GM19463 (cell line): Measurements from ENCODE around the gene SAMD4A.
A peak's percentile ranks its signal among the peaks of the same experiment; 100 is the strongest.

Experiments used
- ATAC-seq: cut with Tn5 transposase; IDR thresholded peaks from one replicate; pipeline ENCODE4 v1.9.1; 2021; ENCODE audit warnings: mild to moderate bottlenecking, moderate library complexity; ENCODE audit not compliant: unreplicated experiment

The SAMD4A gene

GRCh38 chr14:54773171-54774006, 206.5 kb downstream of the SAMD4A start:
- peak; percentile 52 for ATAC-seq

DNA sequence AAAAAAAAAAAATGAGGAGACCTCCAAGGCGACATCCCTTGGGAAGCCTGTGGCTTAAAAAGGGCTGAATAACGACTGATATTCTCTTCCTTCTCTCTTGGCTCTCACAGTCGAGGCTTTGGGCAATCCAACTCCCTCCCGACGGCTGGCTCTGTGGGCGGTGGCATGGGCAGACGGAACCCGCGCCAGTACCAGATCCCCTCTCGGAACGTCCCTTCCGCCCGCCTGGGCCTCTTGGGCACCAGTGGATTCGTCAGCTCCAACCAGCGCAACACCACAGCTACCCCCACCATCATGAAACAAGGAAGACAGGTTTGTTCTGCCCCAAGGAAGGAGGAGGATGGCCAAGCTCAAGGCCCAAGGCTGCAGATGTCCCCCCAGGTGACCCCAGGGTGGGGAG, 207.9 kb downstream of the SAMD4A start:
- ATAC-seq = no peak

DNA sequence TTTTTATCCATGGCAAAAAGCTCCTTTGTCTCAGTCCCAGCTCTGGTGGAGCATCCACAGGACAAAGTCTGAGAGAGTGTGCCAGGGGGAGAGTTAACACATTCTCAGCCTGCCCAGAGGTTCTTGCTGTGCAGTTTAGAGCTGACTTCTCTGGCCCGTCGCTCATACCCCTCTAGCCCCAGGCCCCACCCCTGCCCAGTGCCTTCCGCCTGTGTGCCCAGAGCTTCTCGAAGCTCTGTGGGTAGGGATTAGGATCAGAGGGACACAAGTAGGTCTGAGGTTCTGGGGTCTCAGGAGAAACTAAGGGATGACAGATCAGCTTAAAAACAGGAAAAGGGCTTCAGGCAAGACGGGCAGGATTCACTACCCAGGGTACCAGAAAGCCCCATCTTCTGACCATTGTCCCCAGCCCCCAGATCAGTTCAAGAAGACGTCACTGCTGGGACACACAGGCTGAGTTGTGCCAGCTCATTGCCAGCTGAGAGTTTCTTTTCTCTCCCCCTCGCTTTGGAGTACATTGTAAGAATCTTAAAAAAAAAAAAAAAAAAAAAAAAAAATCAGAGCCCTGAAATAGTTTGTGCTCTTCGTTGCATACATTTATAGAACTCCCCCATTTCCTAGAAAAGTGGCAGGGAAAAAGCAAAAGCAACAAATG, 208.7 kb downstream of the SAMD4A start:
- ATAC-seq = no peak

DNA sequence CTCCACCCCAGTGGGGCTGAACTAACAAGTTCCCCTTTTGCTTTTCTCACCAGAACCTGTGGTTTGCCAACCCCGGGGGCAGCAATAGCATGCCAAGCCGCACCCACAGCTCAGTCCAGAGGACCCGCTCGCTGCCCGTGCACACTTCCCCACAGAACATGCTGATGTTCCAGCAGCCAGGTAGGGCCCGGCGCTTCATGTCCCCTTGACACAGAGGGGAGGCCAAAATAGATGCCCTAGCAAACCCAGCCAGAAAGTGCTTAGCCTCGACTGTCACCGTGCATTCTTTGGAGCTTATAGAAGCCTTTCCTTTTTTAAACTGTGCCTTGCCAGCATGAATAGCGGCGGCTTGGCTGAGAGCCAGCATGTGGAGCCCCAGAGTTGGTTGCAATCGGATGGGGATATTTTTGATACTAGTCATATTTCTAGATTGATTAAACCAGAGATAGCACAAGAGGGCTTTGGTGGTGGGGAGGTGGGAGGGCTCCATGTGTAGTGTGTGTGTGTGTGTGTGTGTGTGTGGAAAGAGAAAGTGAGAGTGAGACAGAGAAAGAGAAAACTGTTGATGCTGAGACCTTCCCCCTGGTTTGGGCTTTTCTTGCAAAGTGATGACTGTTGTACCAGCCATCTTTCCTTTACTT, 209.6 kb downstream of the SAMD4A start:
- ATAC-seq = peak; percentile 49

DNA sequence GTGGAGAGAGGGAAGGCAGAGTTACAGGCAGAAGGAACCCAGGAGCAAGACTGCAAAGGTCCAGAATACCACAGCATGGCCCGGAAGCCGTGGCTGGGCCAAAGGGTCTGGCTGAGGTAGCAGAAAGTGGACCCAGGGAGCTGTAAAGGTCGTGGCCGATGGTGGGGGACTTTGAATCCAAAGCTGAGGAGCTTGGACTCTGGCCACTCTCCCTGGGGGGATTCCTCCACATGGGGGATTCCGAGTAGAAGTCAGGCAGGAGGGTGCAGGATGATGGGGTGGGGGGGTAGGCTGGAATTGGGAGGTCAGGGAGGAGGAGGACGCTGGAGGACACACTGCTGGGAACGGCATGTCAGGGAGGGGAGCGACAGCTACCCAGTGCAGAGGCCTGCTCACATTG, 210.5 kb downstream of the SAMD4A start:
- ATAC-seq = no peak

- ATAC-seq = no peak
Observed at GRCh38 chr14:54778618-54779345, 211.9 kb downstream of the SAMD4A start.

DNA sequence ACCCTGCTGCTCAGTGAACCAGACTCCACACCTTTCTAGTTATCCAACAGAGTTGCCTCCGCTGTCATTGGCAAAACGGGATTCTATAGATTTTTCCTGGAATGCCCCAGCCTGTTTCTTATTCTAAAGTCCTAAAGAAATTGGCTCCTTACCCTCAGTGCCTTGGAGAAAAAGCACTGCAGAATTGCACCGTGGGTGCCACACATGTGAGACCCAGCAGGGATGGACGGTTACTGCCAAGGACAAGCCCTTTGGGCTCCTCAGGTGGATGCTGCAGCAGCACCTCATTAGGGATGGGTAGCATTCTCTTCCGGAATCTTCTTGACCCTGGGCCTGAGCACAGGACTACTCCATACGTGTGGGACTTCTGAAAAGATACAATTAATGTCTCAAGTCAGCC, 214.2 kb downstream of the SAMD4A start:
- ATAC-seq = no peak

DNA sequence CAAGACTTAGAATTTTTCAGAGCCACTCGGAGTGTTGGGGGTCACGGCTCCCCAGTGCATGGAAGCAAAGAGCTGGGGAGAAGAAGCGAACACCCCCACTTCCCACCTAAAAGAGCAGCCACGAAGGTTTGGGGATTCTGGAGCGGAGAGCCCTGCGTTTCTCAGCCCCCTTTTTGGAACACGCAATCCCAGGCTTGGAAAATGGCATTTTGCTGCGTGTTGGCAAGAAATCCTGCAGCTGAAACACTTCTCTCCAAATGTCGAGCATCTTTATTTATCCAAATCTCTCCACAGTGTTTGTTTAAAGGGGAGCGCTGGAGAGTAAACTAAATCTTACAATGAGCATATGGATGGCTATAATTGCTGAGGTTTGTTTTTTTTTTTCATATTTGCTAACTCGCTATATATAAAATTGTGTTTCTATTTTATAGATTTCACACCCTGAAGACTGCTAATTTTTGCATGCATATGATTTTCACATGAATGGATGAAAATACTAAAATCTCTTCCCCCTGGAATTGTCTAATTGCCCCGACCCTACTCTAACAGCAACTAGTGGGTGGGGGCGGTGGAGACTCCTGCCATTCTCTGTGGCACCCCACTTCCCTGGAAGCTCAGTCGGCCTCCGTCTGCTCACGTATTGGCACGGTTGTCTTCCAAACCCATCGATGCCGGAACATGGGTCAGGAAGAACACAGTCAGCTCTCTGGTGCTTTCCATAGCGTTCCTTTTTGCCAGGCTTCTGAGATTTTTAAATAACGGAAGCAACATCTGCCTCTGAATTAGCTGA, 215.2 kb downstream of the SAMD4A start:
- no peak for ATAC-seq

DNA sequence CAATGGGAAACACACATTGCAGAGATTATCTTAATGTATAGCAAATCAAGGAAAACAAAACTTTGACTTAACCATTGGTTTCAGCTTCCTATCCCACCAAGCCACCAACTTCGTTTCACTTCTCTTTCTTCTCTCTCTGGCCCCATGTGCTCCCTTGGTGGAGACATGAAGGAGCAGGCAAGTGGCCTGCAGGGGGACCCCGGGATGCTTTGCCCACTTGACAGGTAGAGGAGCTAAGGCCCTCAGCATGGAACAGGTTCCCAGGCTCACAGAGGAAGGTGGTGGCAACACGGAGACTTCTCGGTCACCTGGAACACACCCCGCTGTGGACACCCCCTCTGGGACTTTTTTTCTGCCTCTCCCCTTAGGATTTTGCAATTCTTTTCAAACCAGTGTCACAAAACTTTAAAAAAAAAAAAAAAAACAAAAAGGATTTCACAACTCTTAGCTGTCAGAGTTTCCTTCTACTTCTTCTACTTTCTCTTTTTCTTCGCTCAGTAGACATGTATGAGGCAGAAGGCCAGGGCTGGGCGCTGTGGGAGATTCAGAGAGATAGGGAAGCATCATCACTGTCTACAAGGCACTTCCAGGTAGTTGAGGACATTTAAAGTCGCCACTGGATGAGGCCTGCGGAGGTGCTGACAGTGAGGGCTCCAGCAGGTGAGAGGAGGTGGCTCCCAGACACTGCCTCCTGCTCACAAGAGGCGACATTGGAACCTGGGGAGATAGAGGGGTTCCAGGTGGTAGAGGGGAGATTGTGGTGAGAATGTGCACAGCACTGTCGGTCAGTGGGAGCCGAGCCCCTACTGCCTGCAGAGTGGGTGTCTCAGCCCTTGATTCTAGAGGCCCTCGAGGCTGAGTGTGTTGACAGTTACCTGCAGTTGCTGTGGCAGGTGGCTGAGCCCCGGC, 216.1 kb downstream of the SAMD4A start:
- ATAC-seq = peak; percentile 96

DNA sequence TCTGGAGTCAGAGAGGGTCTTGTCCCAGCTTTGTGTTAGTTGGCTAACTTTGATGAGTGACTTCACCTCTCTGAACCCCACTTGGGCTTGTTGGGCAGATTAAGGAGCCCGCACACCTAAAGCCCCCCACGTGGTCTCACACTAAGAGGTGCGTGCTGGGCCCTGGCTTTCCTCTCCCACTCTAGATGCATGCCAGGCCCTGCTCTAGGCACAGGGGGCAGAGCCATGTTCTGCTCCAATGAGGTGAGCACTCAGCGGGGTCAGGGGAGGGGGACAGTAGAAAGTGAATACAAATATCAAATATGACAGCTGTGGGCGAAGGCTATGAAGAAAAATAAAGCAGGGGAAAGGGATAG, 216.7 kb downstream of the SAMD4A start:
- ATAC-seq = no peak

- ATAC-seq = no peak
Observed at GRCh38 chr14:54784060-54784459, 217.1 kb downstream of the SAMD4A start.

DNA sequence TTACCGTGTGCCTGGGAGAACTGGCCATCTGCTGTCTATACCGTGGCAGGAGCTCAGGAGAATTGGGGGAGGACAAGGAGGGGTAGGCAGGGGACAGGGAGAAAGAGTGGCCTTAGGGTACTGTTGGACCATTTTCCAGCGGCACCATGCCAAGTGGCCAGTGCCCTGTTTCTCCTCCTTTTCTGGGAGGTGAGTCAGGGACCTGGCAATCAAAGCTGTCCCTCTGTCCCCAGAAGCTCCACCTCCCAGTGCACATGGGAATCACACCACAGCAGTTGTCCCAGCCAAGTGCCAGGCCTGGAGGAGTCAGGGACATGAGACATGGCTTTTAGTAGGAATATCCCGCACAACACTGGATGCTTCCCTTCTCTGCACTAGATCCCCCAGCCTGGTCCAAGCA, 217.7 kb downstream of the SAMD4A start:
- ATAC-seq = no peak

DNA sequence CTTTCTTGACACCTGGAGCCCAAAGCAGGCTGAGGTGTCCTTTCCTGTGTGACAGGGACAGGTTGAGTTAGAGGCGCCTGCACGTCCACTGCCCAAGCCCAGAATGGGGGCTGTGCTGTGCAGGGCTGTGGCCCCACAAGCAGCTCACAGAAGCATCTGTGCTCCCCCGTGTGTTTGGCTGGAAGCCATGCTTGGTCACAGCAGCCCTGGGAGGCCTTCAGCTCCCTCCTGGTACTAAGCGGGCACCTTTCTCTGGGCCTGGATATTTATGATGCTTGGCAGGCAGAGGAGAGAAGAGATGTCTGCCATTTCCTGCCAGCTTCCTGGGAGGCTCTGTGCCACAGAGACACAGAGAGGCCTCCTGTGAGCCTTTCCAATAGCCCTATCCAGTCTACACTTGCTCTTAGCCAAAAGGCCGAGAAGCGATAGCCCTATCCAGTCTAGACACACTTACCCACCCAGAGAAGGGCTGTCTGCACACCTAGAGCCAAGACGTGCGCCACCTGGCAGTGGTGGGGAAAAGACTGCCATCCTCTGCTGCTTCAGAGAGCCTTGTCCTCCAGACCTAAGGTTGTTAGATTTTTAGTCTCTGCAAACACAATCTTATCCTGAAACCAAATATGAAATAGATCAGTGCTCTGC, 218.3 kb downstream of the SAMD4A start:
- no peak for ATAC-seq

- ATAC-seq = no peak
Observed at GRCh38 chr14:54785778-54786770, 219.1 kb downstream of the SAMD4A start.

DNA sequence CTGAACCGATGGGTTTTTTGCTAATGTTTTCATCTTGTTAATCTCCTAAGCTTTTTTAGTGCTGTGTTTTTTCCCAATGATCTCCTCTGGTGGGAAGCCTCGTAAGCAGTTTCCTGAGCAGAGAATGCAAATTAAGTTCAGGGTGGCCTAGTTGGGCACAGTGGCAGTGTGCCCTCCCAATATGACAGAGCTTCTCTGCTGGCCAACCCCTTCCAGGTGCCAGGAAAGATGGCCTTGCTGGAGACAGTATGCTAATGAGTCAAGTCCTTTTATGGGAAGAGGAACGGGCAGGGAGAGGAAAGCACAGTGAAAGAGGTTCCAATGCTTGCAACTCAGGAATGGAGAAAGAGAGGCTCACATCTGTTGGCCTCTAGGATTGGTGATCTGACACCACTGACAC, 219.9 kb downstream of the SAMD4A start:
- no peak for ATAC-seq

GRCh38 chr14:54787261-54787660, 220.3 kb downstream of the SAMD4A start:
- ATAC-seq = no peak

DNA sequence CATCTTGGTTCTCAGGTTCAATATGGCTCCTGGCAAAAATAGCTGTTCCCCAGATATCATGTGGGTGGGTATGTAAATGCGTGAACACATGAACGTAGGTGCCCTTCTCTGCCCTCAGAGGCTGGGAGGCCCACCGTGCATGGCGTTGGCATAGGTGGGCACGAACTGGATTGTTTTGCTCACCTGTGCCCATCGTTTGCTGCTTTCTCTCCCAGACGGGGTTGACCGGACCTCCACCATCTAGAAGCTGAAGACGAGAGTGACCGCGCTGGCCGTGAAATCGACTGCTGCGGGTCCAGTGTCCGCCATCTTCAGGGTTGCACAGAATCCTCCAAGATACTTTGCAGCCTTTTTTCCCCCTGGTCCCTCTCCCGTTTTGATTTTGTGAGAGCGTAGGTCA, 221.8 kb downstream of the SAMD4A start:
- ATAC-seq = no peak

- ATAC-seq = no peak
Observed at GRCh38 chr14:54789166-54789565, 222.2 kb downstream of the SAMD4A start.
